Astrocyte of the cerebellum (primary cell): ENCODE data around the gene ITGAX.

Source experiments
- DNase-seq: peaks from one replicate; pipeline ENCODE4 v3.0.0-alpha.2; 2011; ENCODE audit warnings: low read depth
- H3K4me3 ChIP-seq: 2 replicates; pipeline ENCODE4 v1.5.1; 2011; ENCODE audit warnings: mild to moderate bottlenecking, low read depth, low read length, moderate library complexity
- in situ Hi-C: cut with HindIII; loops from 2 replicates; pipeline ENCODE4 v1.10.0; 2017; ENCODE audit warnings: low sequenced_read_pairs
- TF ChIP-seq, protein P1 (sequence below): IDR thresholded peaks from 2 replicates; pipeline ENCODE4 v1.5.1; 2012; ENCODE audit warnings: low read length, low read depth, moderate library complexity, mild to moderate bottlenecking; ENCODE audit errors: missing control alignments

ITGAX gene

DNA sequence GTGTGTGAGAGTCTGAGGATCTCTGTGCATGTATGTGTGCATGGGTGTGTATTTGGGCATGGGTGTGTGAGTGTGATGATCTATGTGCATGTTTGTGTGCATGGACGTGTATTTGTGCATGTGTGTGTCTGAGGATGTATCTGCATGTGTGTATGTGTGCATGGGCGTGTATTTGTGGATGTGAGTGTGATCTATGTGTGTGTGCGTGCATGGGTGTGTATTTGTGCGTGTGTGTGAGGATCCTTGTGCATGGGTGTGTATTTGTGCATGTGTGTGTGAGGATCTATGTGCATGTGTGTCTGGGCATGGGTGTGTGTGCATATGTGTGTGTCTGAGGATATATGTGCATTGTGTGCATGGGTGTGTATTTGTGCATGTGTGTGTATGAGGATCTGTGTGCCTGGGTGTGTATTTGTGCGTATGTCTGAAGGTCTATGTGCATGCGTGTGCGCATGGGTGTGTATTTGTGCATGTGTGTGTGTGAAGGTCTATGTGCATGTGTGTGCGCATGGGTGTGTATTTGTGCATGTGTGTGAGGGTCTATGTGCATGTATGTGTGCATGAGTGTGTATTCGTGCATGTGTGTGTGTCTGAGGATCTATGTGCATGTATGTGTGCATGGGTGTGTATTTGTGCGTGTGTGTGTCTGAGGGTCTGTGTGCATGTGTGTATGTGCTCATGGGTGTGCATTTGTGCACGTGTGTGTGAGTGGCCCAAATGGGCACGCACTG lies 26.5 kb upstream of the ITGAX start:
- no peak overlapping the region for H3K4me3 ChIP-seq
- TF ChIP-seq, protein P1, sequence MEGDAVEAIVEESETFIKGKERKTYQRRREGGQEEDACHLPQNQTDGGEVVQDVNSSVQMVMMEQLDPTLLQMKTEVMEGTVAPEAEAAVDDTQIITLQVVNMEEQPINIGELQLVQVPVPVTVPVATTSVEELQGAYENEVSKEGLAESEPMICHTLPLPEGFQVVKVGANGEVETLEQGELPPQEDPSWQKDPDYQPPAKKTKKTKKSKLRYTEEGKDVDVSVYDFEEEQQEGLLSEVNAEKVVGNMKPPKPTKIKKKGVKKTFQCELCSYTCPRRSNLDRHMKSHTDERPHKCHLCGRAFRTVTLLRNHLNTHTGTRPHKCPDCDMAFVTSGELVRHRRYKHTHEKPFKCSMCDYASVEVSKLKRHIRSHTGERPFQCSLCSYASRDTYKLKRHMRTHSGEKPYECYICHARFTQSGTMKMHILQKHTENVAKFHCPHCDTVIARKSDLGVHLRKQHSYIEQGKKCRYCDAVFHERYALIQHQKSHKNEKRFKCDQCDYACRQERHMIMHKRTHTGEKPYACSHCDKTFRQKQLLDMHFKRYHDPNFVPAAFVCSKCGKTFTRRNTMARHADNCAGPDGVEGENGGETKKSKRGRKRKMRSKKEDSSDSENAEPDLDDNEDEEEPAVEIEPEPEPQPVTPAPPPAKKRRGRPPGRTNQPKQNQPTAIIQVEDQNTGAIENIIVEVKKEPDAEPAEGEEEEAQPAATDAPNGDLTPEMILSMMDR: no peak
- DNase-seq: no peak
- in situ Hi-C loops: no loop called here

- in situ Hi-C loops: no loop called here
- TF ChIP-seq, protein P1: no peak
- no peak overlapping the region for H3K4me3 ChIP-seq
- no peak for DNase-seq
Measured at GRCh38 chr16:31329671-31330552, 25.1 kb upstream of the ITGAX start.

- TF ChIP-seq, protein P1: no peak
Measured at GRCh38 chr16:31330553-31330890, 24.5 kb upstream of the ITGAX start.

DNA sequence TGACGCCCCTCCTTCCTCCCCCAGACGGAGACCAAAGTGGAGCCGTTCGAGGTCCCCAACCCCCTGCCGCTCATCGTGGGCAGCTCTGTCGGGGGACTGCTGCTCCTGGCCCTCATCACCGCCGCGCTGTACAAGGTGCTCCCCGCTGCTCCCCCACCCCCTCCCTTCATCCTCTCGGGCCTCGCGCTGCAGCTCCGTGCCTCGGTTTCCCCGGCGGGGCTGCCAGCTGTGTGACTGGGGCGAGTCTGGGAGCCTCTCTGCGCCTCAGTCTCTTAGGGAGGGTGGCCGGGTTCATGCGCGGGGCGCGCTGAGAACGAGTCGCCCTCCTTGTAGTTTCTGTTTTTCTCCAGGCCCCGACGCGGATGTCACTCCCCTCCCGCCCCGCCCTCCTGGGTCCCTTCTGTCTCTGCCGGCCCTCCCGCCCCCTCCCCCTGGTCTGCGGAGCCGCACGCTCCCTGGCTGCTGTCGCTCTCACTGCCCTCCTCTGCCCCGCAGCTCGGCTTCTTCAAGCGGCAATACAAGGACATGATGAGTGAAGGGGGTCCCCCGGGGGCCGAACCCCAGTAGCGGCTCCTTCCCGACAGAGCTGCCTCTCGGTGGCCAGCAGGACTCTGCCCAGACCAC lies 23.7 kb upstream of the ITGAX start:
- DNase-seq: no peak
- in situ Hi-C loops: no loop called here
- no peak overlapping the region for H3K4me3 ChIP-seq
- TF ChIP-seq, protein P1: no peak

More at GRCh38 chr16:31330553-31330890, 24.5 kb upstream of the ITGAX start:
- in situ Hi-C loops: no loop called here
- no peak overlapping the region for H3K4me3 ChIP-seq
- DNase-seq: no peak

DNA sequence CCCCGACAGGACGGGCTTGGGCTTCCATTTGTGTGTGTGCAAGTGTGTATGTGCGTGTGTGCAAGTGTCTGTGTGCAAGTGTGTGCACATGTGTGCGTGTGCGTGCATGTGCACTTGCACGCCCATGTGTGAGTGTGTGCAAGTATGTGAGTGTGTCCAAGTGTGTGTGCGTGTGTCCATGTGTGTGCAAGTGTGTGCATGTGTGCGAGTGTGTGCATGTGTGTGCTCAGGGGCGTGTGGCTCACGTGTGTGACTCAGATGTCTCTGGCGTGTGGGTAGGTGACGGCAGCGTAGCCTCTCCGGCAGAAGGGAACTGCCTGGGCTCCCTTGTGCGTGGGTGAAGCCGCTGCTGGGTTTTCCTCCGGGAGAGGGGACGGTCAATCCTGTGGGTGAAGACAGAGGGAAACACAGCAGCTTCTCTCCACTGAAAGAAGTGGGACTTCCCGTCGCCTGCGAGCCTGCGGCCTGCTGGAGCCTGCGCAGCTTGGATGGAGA lies 23.1 kb upstream of the ITGAX start:
- in situ Hi-C loops: no loop called here
- no peak for DNase-seq
- no peak overlapping the region for H3K4me3 ChIP-seq
- TF ChIP-seq, protein P1: no peak

- TF ChIP-seq, protein P1: no peak
- in situ Hi-C loops: no loop called here
- H3K4me3 ChIP-seq: no peak overlapping the region
- DNase-seq: no peak
Measured at GRCh38 chr16:31332544-31332943, 22.4 kb upstream of the ITGAX start.
